Esophagus squamous epithelium (tissue), 5 donors: ENCODE data around the gene ATP7B. TPM values are rescaled to one million over a fixed set of nuclear protein-coding genes. Genes with fewer than 3 reads are reported as not detected.
"Not testable (repeated sequence)": the region's sequence is repeated elsewhere in the genome, so short reads cannot be mapped to it uniquely, and the experiment has no call there.

Experiments
- DNase-seq: peaks from one replicate; lab custom pipeline; 2025; lab: John Stamatoyannopoulos, UW
- H3K27ac ChIP-seq, 4 donors: fragments of 200-600 bp; sonication (generic); one replicate each; pipeline ENCODE4 v1.5.1; 2016 to 2019; ENCODE audit warnings: mild to moderate bottlenecking in 1 of 4
- H3K27me3 ChIP-seq, 4 donors: fragments of 200-600 bp; sonication (generic); 1 replicate in 3 of 4; 2 replicates in 1 of 4; pipeline versions ENCODE4 v1.5.1 to v1.6.0; 2017 to 2021; ENCODE audit warnings: antibody characterized with exemption in 1 of 4
- H3K36me3 ChIP-seq, 3 donors: fragments of 200-600 bp; sonication (generic); one replicate each; pipeline ENCODE4 v1.5.1; 2016 to 2019
- H3K4me1 ChIP-seq, 3 donors: fragments of 200-600 bp; sonication (generic); one replicate each; pipeline ENCODE4 v1.5.1; 2017 to 2019
- H3K4me3 ChIP-seq, 4 donors: fragments of 200-600 bp; sonication (generic); 1 replicate in 3 of 4; 2 replicates in 1 of 4; pipeline ENCODE4 v1.5.1; 2016 to 2019; ENCODE audit warnings: mild to moderate bottlenecking in 2 of 4, moderate library complexity in 1 of 4
- H3K9me3 ChIP-seq, 3 donors: fragments of 200-600 bp; sonication (generic); one replicate each; pipeline ENCODE4 v1.5.1; 2016 to 2019
- POLR2A ChIP-seq, 4 donors: fragments of 450-650 bp; IDR thresholded peaks; one replicate each; pipeline ENCODE4 v1.6.1; 2017; ENCODE audit warnings: antibody characterized with exemption in 4 of 4, mild to moderate bottlenecking in 4 of 4, moderate library complexity in 3 of 4
- WGBS, 2 donors: methylation state at CpG; one replicate each; pipeline ENCODE4 v1.1.5; 2018; 5-methylcytosine and 5-hydroxymethylcytosine counted together
- intact Hi-C: fragments of 100-400 bp; cut with DNase I; formaldehyde crosslinking; loops from one replicate; pipeline ENCODE4 v1.15.0; 2022
- total RNA-seq, 4 donors: library from RNA; depleted of rRNA; stranded (reverse); fragments of >200 nt; gene quantifications; one replicate each; pipeline ENCODE4 v1.1.0, GENCODE V29; 2016
- TF ChIP-seq, protein P1 (sequence below), 6 experiments: fragments of 450-650 bp in 4 of 6; fragments of 200-600 bp in 2 of 6; sonication (generic) in 2 of 6; IDR thresholded peaks; one replicate each; pipeline ENCODE4 v1.5.1; 2016 to 2019; ENCODE audit warnings: antibody characterized with exemption in 6 of 6, mild to moderate bottlenecking in 4 of 6, moderate library complexity in 4 of 6
- donor health status: DM: yes; HTN: yes; CAD: no.

Gene ATP7B
- total RNA-seq, 4 donors from 2014 or later: 0.99 to 3.6 (median 2.6) TPM

- Histone ChIP-seq H3K4me3 (no peak overlapping the region), H3K9me3 (no peaks in the 10 kb centered on the region), H3K4me1 (peaks cover 0 to 34% (median 0%) of the 10 kb centered on the region in 3 donors), H3K36me3 (no peaks in the 10 kb centered on the region), H3K27me3 (peaks cover 0 to 12% (median 0%) of the 10 kb centered on the region in 4 donors), H3K27ac (no peak overlapping the region)
- TF ChIP-seq, protein P1, sequence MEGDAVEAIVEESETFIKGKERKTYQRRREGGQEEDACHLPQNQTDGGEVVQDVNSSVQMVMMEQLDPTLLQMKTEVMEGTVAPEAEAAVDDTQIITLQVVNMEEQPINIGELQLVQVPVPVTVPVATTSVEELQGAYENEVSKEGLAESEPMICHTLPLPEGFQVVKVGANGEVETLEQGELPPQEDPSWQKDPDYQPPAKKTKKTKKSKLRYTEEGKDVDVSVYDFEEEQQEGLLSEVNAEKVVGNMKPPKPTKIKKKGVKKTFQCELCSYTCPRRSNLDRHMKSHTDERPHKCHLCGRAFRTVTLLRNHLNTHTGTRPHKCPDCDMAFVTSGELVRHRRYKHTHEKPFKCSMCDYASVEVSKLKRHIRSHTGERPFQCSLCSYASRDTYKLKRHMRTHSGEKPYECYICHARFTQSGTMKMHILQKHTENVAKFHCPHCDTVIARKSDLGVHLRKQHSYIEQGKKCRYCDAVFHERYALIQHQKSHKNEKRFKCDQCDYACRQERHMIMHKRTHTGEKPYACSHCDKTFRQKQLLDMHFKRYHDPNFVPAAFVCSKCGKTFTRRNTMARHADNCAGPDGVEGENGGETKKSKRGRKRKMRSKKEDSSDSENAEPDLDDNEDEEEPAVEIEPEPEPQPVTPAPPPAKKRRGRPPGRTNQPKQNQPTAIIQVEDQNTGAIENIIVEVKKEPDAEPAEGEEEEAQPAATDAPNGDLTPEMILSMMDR (IDR thresholded peaks at IDR 0.05): no peak
- TF ChIP-seq POLR2A (IDR thresholded peaks at IDR 0.05): no peak
- intact Hi-C loops: no loop called here
- no peak for DNase-seq
- WGBS, 2 donors: 64 to 74% methylated on average over 11 of the region's 11 CpGs
Measured at GRCh38 chr13:51912511-51913225, 98.6 kb downstream of the ATP7B start.

- peaks cover 0 to 12% (median 0%) of the 10 kb centered on the region in 4 donors for H3K27me3 ChIP-seq
- no peak overlapping the region for H3K27ac ChIP-seq
- intact Hi-C loops: no loop called here
- 34 to 60% methylated on average over 7 to 10 of the region's 10 CpGs for WGBS, 2 donors
- no peaks in the 10 kb centered on the region for H3K9me3 ChIP-seq
- DNase-seq: no peak
- no peak for TF ChIP-seq POLR2A (IDR thresholded peaks at IDR 0.05)
- TF ChIP-seq, protein P1 (IDR thresholded peaks at IDR 0.05): peak in 3 of 6 experiments; percentile 14 to 21 (median 18)
- H3K4me1 ChIP-seq: peaks cover 0 to 34% (median 0%) of the 10 kb centered on the region in 3 donors
- no peak overlapping the region for H3K4me3 ChIP-seq
- H3K36me3 ChIP-seq: no peaks in the 10 kb centered on the region
Measured at GRCh38 chr13:51912091-51912490, 99.2 kb downstream of the ATP7B start.

DNA sequence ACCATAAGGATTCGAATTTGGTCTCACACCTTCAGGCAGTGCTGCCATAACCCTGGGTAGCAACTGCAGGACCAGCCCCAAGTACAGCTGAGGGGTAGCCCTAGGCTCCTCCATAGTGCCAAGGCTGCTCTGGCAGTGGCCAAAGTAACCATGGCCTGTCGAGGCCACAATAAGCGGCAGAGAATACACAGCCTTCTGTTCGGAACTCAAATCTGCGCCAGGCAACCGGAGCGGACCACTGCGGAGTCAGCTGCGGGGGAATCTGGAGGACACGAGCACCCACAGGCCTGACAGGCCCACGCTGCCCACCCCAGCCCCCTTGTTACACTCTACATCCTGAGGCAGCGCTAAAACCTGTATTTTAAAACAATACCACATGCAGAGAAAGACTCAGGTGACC lies 100.7 kb downstream of the ATP7B start:
- WGBS, 2 donors: 78 to 82% methylated on average over 2 to 11 of the region's 12 CpGs
- no peaks in the 10 kb centered on the region for H3K36me3 ChIP-seq
- no peak for DNase-seq
- H3K4me1 ChIP-seq: peaks cover 0 to 34% (median 0%) of the 10 kb centered on the region in 3 donors
- H3K9me3 ChIP-seq: no peaks in the 10 kb centered on the region
- intact Hi-C loops: no loop called here
- no peak overlapping the region for H3K4me3 ChIP-seq
- peaks cover 0 to 12% (median 0%) of the 10 kb centered on the region in 4 donors for H3K27me3 ChIP-seq
- no peak for TF ChIP-seq POLR2A (IDR thresholded peaks at IDR 0.05)
- TF ChIP-seq, protein P1 (IDR thresholded peaks at IDR 0.05): no peak
- H3K27ac ChIP-seq: no peak overlapping the region

DNA sequence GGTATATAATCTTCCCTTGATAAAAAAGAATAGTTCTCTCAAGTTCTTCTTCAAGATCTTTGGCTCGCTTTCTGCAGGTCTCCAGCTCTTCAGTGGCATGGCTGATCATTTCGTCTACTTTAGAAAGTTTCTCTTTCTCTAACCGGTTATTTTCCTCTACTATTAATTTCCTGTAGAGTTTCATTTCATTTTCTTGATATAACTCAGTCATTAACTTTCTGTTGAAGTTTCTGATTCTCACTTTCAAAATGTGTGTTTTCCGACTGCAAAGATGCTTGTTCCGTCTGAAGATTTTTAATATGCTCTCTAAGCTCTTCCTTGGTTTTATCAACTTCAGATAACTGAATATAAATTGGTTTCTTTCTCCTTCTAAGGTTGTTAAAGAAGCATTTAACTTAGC lies 102.0 kb downstream of the ATP7B start:
- H3K9me3 ChIP-seq, H3K4me3 ChIP-seq, DNase-seq, H3K36me3 ChIP-seq, H3K27ac ChIP-seq, intact Hi-C loops: not testable (repeated sequence)
- 54 to 82% methylated on average over 5 of the region's 5 CpGs for WGBS, 2 donors
- Histone ChIP-seq H3K27me3 (peaks cover 0 to 12% (median 0%) of the 10 kb centered on the region in 4 donors), H3K4me1 (peaks cover 0 to 27% (median 0%) of the 10 kb centered on the region in 3 donors)

GRCh38 chr13:51907040-51907732 lies 104.1 kb downstream of the ATP7B start:
- Histone ChIP-seq H3K9me3 (no peaks in the 10 kb centered on the region), H3K4me3 (no peak overlapping the region), H3K27me3 (peaks cover 0 to 16% (median 0%) of the 10 kb centered on the region in 4 donors), H3K4me1 (peaks cover 0 to 7% (median 0%) of the 10 kb centered on the region in 3 donors), H3K27ac (no peak overlapping the region), H3K36me3 (no peaks in the 10 kb centered on the region)
- WGBS, 2 donors: 80% methylated on average over 7 to 8 of the region's 8 CpGs
- TF ChIP-seq POLR2A (IDR thresholded peaks at IDR 0.05): no peak
- TF ChIP-seq, protein P1 (IDR thresholded peaks at IDR 0.05): no peak
- intact Hi-C loops: no loop called here
- DNase-seq: no peak
